Body of pancreas (tissue), 4 donors: ENCODE measurements around the gene DYNLRB1.

Experiments
- CTCF ChIP-seq, 7 experiments: fragments of 450-650 bp in 4 of 7; fragments of 200-600 bp in 3 of 7; sonication (generic) in 3 of 7; IDR thresholded peaks; one replicate each; pipeline ENCODE4 v1.5.1; 2016 to 2019; ENCODE audit warnings: antibody characterized with exemption in 7 of 7
- POLR2A ChIP-seq, 3 donors: fragments of 450-650 bp; IDR thresholded peaks; one replicate each; pipeline ENCODE4 v1.6.1; 2016; ENCODE audit warnings: antibody characterized with exemption in 3 of 3, mild to moderate bottlenecking in 2 of 3

DNA sequence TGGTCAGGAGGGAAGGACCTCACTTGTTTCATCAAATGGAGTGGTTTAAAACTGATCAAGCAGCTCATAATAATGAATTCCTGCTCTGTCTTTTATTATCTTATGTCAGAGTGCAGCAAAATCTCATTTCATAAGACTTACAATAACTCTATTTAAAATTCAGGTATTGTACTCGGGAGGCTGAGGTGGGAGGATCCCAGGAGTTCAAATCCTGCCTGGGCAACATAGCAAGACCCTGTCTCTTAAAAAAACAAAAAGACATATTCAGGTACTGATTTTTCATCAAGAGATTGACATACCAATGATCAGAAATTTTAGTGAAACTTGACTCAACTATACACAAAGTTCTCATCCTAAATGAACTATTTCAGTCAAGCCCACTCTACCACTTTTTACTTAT lies 5.6 kb upstream of the DYNLRB1 start:
- TF ChIP-seq CTCF (IDR thresholded peaks at IDR 0.05) (no peak), POLR2A (IDR thresholded peaks at IDR 0.05) (no peak)
